ENCODE results near the gene CCT3.
"Not testable (repeated sequence)": the region's sequence is repeated elsewhere in the genome, so short reads cannot be mapped to it uniquely, and the experiment has no call there.

Gene CCT3

GRCh38 chr1:156368889-156369684, 31.0 kb upstream of the CCT3 start, which contains the start of gene RHBG:
Gene RHBG (plus strand): TSS chr1:156369211. CDS start chr1:156369250, 39 bp downstream.
- no peak for DNase-seq (ENCODE audit: low read depth, low spot score)

GRCh38 chr1:156368157-156368658, 30.1 kb upstream of the CCT3 start:
- DNase-seq (ENCODE audit: low read depth, low spot score): no peak

GRCh38 chr1:156367383-156368156, 29.5 kb upstream of the CCT3 start:
- no peak for DNase-seq (ENCODE audit: low read depth, low spot score)

GRCh38 chr1:156366378-156367166, 28.5 kb upstream of the CCT3 start:
- no peak for DNase-seq (ENCODE audit: low read depth, low spot score)

- no peak for DNase-seq (ENCODE audit: low read depth, low spot score)
Measured at GRCh38 chr1:156365754-156366153, 27.7 kb upstream of the CCT3 start.

- DNase-seq (ENCODE audit: low read depth, low spot score): no peak
Measured at GRCh38 chr1:156360534-156360933, 22.4 kb upstream of the CCT3 start.

- DNase-seq (ENCODE audit: low read depth, low spot score): no peak
Measured at GRCh38 chr1:156359973-156360372, 21.9 kb upstream of the CCT3 start.

- DNase-seq (ENCODE audit: low read depth, low spot score): no peak
Measured at GRCh38 chr1:156359249-156359648, 21.2 kb upstream of the CCT3 start.

GRCh38 chr1:156358641-156359040, 20.5 kb upstream of the CCT3 start:
- no peak for DNase-seq (ENCODE audit: low read depth, low spot score)

- DNase-seq (ENCODE audit: low read depth, low spot score): no peak
Measured at GRCh38 chr1:156357977-156358376, 19.9 kb upstream of the CCT3 start.

GRCh38 chr1:156356875-156357534, 18.9 kb upstream of the CCT3 start:
- no peak for DNase-seq (ENCODE audit: low read depth, low spot score)

- no peak for DNase-seq (ENCODE audit: low read depth, low spot score)
Measured at GRCh38 chr1:156356262-156356874, 18.3 kb upstream of the CCT3 start.

- not testable (repeated sequence) for DNase-seq (ENCODE audit: low read depth, low spot score)
Measured at GRCh38 chr1:156352481-156352880, 14.4 kb upstream of the CCT3 start.

GRCh38 chr1:156347331-156347730, 9.2 kb upstream of the CCT3 start:
- DNase-seq (ENCODE audit: low read depth, low spot score): peak; percentile 33

- DNase-seq (ENCODE audit: low read depth, low spot score): no peak
Measured at GRCh38 chr1:156346636-156347035, 8.5 kb upstream of the CCT3 start.

- not testable (repeated sequence) for DNase-seq (ENCODE audit: low read depth, low spot score)
Measured at GRCh38 chr1:156346035-156346434, 7.9 kb upstream of the CCT3 start.

- DNase-seq (ENCODE audit: low read depth, low spot score): no peak
Measured at GRCh38 chr1:156344409-156344808, 6.3 kb upstream of the CCT3 start.

GRCh38 chr1:156342166-156342955, 4.3 kb upstream of the CCT3 start:
- no peak for DNase-seq (ENCODE audit: low read depth, low spot score)

GRCh38 chr1:156337888-156338179, 258 bp downstream of the CCT3 start:
- DNase-seq (ENCODE audit: low read depth, low spot score): no peak

Measured in brain pericyte (primary cell).